SK-N-SH (cell line): Measurements from ENCODE around the gene FOXO1. TPM values are rescaled to one million over a fixed set of nuclear protein-coding genes. Genes with fewer than 3 reads are reported as not detected.
A peak's percentile ranks its signal among the peaks of the same experiment; 100 is the strongest.

ENCODE experiments used
- CTCF ChIA-PET: fragments of 300-600, 350-600 bp; formaldehyde crosslinking; extraction: SDS; loops from one replicate; lab custom pipeline; 2021; lab: Yijun Ruan, JAX
- POLR2A ChIA-PET: fragments of 350-600 bp; sonication (Branson Sonifier 250); formaldehyde crosslinking; extraction: SDS; loops from one replicate; lab custom pipeline; 2020; ENCODE audit warnings: antibody characterized with exemption, inconsistent platforms; lab: Yijun Ruan, JAX
- DNase-seq: peaks from one replicate; pipeline ENCODE4 v3.0.0; 2012
- H2AFZ ChIP-seq: fragments of 200-600 bp; sonication (generic); 2 replicates; pipeline ENCODE4 v1.8.1; 2016; ENCODE audit warnings: antibody characterized with exemption, mild to moderate bottlenecking, low read depth
- H3F3A ChIP-seq: fragments of 200-600 bp; sonication (generic); replicated peaks from 2 replicates; pipeline ENCODE3; 2016; ENCODE audit warnings: antibody characterized with exemption, mild to moderate bottlenecking; ENCODE audit not compliant: insufficient read depth
- H3K27ac ChIP-seq, 2 experiments: fragments of 200-500 bp in 1 of 2; fragments of 200-600 bp in 1 of 2; sonication (Bioruptor generic) in 1 of 2; sonication (generic), shearing (Covaris generic) in 1 of 2; 2 replicates each; pipeline versions ENCODE4 v1.5.1 to v1.6.1; 2014 to 2016; ENCODE audit warnings: low read depth in 2 of 2, inconsistent platforms in 1 of 2, low read length in 1 of 2, mild to moderate bottlenecking in 1 of 2, mixed read lengths in 1 of 2
- H3K27me3 ChIP-seq: fragments of 200-600 bp; sonication (generic), shearing (Covaris generic); 2 replicates; pipeline ENCODE4 v1.6.1; 2016; ENCODE audit warnings: mixed run types; ENCODE audit not compliant: insufficient read depth
- H3K36me3 ChIP-seq, 2 experiments: fragments of 200-500 bp in 1 of 2; fragments of 200-600 bp in 1 of 2; sonication (Bioruptor generic) in 1 of 2; sonication (generic) in 1 of 2; replicated peaks in 1 of 2; 2 replicates each; pipeline versions ENCODE3 to v1.5.1; 2014 to 2016; ENCODE audit warnings: low read length in 1 of 2, mild to moderate bottlenecking in 1 of 2; ENCODE audit not compliant: insufficient read depth in 2 of 2, control insufficient read depth in 1 of 2
- H3K4me1 ChIP-seq, 2 experiments: fragments of 200-500 bp in 1 of 2; fragments of 200-600 bp in 1 of 2; sonication (Bioruptor generic) in 1 of 2; sonication (generic), shearing (Covaris generic) in 1 of 2; 2 replicates each; pipeline versions ENCODE4 v1.5.1 to v1.6.1; 2014 to 2016; ENCODE audit warnings: low read depth in 1 of 2, low read length in 1 of 2, mixed run types in 1 of 2; ENCODE audit not compliant: insufficient read depth in 2 of 2, control insufficient read depth in 1 of 2
- H3K4me2 ChIP-seq: fragments of 200-600 bp; sonication (generic), shearing (Covaris generic); 2 replicates; pipeline ENCODE4 v1.6.1; 2017; ENCODE audit warnings: mixed run types
- H3K4me3 ChIP-seq, 2 experiments: fragments of 200-500 bp in 1 of 2; fragments of 200-600 bp in 1 of 2; sonication (Bioruptor generic) in 1 of 2; sonication (generic), shearing (Covaris generic) in 1 of 2; 2 replicates each; pipeline versions ENCODE4 v1.5.1 to v1.8.1; 2014 to 2016; ENCODE audit warnings: low read depth in 2 of 2, inconsistent platforms in 1 of 2, low read length in 1 of 2, mild to moderate bottlenecking in 1 of 2, mixed read lengths in 1 of 2, moderate library complexity in 1 of 2
- H3K79me2 ChIP-seq: fragments of 200-600 bp; sonication (generic); 2 replicates; pipeline ENCODE4 v1.8.1; 2017; ENCODE audit warnings: mild to moderate bottlenecking; ENCODE audit not compliant: insufficient read depth
- H3K9ac ChIP-seq: fragments of 200-600 bp; sonication (generic); 2 replicates; pipeline ENCODE4 v1.6.1; 2017; ENCODE audit warnings: mixed run types
- H3K9me2 ChIP-seq: fragments of 200-600 bp; sonication (generic); 2 replicates; pipeline ENCODE4 v1.6.1; 2017; ENCODE audit warnings: mixed run types
- H3K9me3 ChIP-seq: fragments of 200-600 bp; sonication (generic); 2 replicates; pipeline ENCODE4 v1.6.1; 2017; ENCODE audit warnings: mixed run types, mild to moderate bottlenecking, moderate library complexity
- H4K20me1 ChIP-seq: fragments of 200-600 bp; sonication (generic); 2 replicates; pipeline ENCODE4 v1.6.1; 2017; ENCODE audit warnings: mild to moderate bottlenecking, mixed run types; ENCODE audit not compliant: insufficient read depth
- CTCF ChIP-seq: fragments of 200-600 bp; sonication (generic); IDR thresholded peaks from 2 replicates; pipeline ENCODE4 v1.6.1; 2017; ENCODE audit warnings: antibody characterized with exemption, mild to moderate bottlenecking, moderate library complexity
- ELF1 ChIP-seq: IDR thresholded peaks from 2 replicates; pipeline ENCODE4 v1.4.0; 2012
- FOSL2 ChIP-seq: IDR thresholded peaks from 2 replicates; pipeline ENCODE4 v1.4.0; 2012; ENCODE audit warnings: low read depth, mild to moderate bottlenecking, moderate library complexity, borderline replicate concordance
- FOXJ3 ChIP-seq: sonication (generic); formaldehyde crosslinking; IDR thresholded peaks from 2 replicates; pipeline ENCODE4 v1.5.1; 2020; ENCODE audit warnings: mild to moderate bottlenecking, missing genetic modification reagents
- JUND ChIP-seq: IDR thresholded peaks from 2 replicates; pipeline ENCODE4 v1.4.0; 2012
- MAX ChIP-seq: IDR thresholded peaks from 2 replicates; pipeline ENCODE4 v1.4.0; 2012; ENCODE audit warnings: low read depth
- NFIC ChIP-seq: IDR thresholded peaks from 2 replicates; pipeline ENCODE4 v1.4.0; 2012; ENCODE audit warnings: borderline replicate concordance
- NRF1 ChIP-seq: IDR thresholded peaks from 2 replicates; pipeline ENCODE4 v1.6.1; 2012; ENCODE audit warnings: low read depth, mild to moderate bottlenecking, low read length
- RAD21 ChIP-seq: IDR thresholded peaks from 2 replicates; pipeline ENCODE4 v1.6.1; 2012; ENCODE audit warnings: mild to moderate bottlenecking, low read length
- RCOR1 ChIP-seq: fragments of 150-350 bp; IDR thresholded peaks from 2 replicates; pipeline ENCODE4 v1.6.1; 2017; ENCODE audit warnings: antibody characterized with exemption, low read length
- RXRA ChIP-seq: IDR thresholded peaks from 2 replicates; pipeline ENCODE4 v1.4.0; 2012; ENCODE audit warnings: low read depth, mild to moderate bottlenecking, borderline replicate concordance
- TCF12 ChIP-seq: IDR thresholded peaks from 2 replicates; pipeline ENCODE4 v1.4.0; 2012
- YY1 ChIP-seq: IDR thresholded peaks from 2 replicates; pipeline ENCODE4 v1.4.0; 2012; ENCODE audit warnings: low read depth, mild to moderate bottlenecking
- WGBS: methylation state at CpG from one replicate; pipeline ENCODE4 v1.1.6; 2017; ENCODE audit warnings: low lambda C conversion rate; 5-methylcytosine and 5-hydroxymethylcytosine counted together
- polyA plus RNA-seq, 3 experiments: library from polyadenylated mRNA; depleted of rRNA; stranded (reverse); fragments of >200 nt; gene quantifications; 2 replicates each; pipeline ENCODE4 v1.2.3, GENCODE V29; 2012
- TF ChIP-seq, protein P1 (sequence below): fragments of 150-350 bp; IDR thresholded peaks from 2 replicates; pipeline ENCODE4 v1.6.1; 2016; ENCODE audit warnings: mild to moderate bottlenecking, low read depth, low read length
- TF ChIP-seq, protein P2 (sequence below): IDR thresholded peaks from 2 replicates; pipeline ENCODE4; 2012

Gene FOXO1
- polyA plus RNA-seq, 1 of the 3 experiments (the other 2 are of a cell fraction), result 1.8 TPM

DNA sequence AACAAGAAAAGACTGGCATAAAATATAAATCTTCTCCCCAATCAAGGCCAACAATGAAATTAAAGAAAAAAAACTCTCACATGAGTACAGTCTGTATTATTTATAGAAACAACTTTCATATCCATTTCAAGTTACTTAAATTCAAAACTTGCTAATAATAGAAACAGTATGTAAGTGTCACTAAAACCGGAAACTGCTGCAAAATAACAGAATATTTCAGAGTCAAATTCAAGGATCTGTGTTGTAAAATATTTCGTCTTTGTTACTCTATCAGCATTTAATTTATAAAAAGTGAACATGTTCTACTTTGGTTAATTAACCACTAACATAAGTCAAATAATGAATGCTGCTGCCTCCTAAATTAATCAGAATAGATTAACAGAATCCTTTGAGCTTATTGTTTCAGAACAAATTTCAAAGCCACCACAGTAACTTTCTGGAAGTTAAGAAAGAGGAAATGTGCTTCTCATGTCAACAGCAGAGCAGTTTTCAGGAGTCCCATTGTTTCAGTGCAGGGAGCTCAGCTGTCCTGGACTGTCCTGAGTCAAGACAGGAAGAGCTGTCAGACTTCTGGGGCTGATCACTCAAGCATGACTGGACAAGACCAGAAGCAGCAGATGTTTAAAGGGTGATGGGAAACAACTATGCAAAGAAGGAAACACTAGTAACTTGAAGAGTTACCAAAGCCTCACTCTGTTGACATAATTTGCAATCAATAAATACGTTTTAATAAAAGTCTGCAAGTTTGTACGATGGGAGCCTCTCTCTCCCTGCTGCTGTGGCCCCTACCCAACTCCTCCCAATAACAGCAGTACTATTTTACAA lies 76.9 kb downstream of the FOXO1 start:
- WGBS, result 86% methylated on average over 4 of the region's 4 CpGs
- no peak overlapping the region for H2AFZ ChIP-seq
- no peak overlapping the region for H3K9ac ChIP-seq
- no peak for DNase-seq
- H3K4me3 ChIP-seq, result no peak overlapping the region
- H4K20me1 ChIP-seq, result peaks cover 14% of the 10 kb centered on the region; the same call in 1 of the 2 replicates
- peak overlapping the region; percentile 19; a peak in 3 of 4 replicates for H3K27ac ChIP-seq
- no peaks in the 10 kb centered on the region for H3K9me2 ChIP-seq
- H3K79me2 ChIP-seq, result peaks cover 3% of the 10 kb centered on the region
- TF ChIP-seq MAX, result no peak
- TF ChIP-seq YY1, result no peak
- TF ChIP-seq NFIC, result no peak
- TF ChIP-seq FOXJ3 (CRISPR knock-in tag), result no peak
- TF ChIP-seq ELF1, result no peak
- no peak for TF ChIP-seq RXRA
- no peak for TF ChIP-seq RAD21
- no peak for TF ChIP-seq FOSL2
- TF ChIP-seq, protein P1, sequence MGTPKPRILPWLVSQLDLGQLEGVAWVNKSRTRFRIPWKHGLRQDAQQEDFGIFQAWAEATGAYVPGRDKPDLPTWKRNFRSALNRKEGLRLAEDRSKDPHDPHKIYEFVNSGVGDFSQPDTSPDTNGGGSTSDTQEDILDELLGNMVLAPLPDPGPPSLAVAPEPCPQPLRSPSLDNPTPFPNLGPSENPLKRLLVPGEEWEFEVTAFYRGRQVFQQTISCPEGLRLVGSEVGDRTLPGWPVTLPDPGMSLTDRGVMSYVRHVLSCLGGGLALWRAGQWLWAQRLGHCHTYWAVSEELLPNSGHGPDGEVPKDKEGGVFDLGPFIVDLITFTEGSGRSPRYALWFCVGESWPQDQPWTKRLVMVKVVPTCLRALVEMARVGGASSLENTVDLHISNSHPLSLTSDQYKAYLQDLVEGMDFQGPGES, result no peak
- TF ChIP-seq NRF1, result no peak
- no peak for TF ChIP-seq CTCF
- TF ChIP-seq, protein P2, sequence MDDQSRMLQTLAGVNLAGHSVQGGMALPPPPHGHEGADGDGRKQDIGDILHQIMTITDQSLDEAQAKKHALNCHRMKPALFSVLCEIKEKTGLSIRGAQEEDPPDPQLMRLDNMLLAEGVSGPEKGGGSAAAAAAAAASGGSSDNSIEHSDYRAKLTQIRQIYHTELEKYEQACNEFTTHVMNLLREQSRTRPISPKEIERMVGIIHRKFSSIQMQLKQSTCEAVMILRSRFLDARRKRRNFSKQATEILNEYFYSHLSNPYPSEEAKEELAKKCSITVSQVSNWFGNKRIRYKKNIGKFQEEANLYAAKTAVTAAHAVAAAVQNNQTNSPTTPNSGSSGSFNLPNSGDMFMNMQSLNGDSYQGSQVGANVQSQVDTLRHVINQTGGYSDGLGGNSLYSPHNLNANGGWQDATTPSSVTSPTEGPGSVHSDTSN, result peak; percentile 63
- no peak for TF ChIP-seq JUND
- TF ChIP-seq RCOR1, result no peak
- peak; percentile 57 for TF ChIP-seq TCF12
- peaks cover 3 to 26% of the 10 kb centered on the region in 2 experiments; a peak in 3 of 4 replicates for H3K4me1 ChIP-seq
- ChIA-PET CTCF (no interaction called here), POLR2A (no interaction called here)
- no peaks in the 10 kb centered on the region for H3K9me3 ChIP-seq
- H3K4me2 ChIP-seq, result peak overlapping the region; percentile 48; the same call in 1 of the 2 replicates
- H3K27me3 ChIP-seq, result no peaks in the 10 kb centered on the region
- no peaks in the 10 kb centered on the region for H3K36me3 ChIP-seq
- no peaks in the 10 kb centered on the region for H3F3A ChIP-seq
